Measurements from ENCODE around the gene DFFB. TPM values are rescaled to one million over a fixed set of nuclear protein-coding genes. Genes with fewer than 3 reads are reported as not detected.

DFFB gene
- total and polyA plus RNA-seq, 9 donors: 6.8 to 12.8 (median 8.4) TPM

DNA sequence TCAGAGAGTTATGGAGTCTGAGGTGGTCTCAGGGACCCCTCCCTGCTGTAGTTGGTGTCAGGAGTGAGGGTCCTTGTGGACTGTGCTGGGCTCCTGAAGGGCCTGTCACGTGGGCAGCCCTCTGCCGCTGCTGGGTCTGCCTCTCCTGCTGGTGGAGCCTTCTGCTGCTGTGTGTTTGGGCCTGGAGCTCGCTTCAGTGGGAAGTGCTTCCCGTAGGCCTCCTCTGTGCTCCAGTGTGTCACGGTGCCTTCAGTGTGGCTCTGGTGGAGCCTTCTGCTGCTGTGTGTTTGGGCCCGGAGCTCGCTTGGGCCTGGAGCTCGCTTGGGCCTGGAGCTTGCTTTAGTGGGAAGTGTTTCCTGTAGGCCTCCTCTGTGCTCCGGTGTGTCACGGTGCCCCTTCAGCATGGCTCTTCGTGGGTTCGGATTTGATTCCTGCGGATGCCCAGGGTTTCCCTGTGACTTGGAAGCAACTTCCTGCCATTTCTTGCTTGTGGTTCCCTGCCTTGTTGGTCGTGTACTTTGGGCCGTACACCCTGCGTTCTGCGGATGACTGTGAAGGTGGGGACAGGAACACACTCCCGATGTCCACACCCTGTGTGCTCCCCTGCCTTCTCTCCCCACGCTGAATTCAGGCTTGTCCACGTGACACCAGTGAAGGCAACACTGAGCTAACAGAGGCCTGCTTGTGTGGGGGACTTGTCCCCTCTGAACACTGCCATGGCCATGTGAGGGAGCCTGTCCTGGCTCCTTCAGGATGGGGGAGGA is 23.3 kb downstream of the DFFB start:
- TF ChIP-seq POLR2A (IDR thresholded peaks at IDR 0.05): no peak
- TF ChIP-seq EP300 (IDR thresholded peaks at IDR 0.05): no peak
- TF ChIP-seq, protein P1, sequence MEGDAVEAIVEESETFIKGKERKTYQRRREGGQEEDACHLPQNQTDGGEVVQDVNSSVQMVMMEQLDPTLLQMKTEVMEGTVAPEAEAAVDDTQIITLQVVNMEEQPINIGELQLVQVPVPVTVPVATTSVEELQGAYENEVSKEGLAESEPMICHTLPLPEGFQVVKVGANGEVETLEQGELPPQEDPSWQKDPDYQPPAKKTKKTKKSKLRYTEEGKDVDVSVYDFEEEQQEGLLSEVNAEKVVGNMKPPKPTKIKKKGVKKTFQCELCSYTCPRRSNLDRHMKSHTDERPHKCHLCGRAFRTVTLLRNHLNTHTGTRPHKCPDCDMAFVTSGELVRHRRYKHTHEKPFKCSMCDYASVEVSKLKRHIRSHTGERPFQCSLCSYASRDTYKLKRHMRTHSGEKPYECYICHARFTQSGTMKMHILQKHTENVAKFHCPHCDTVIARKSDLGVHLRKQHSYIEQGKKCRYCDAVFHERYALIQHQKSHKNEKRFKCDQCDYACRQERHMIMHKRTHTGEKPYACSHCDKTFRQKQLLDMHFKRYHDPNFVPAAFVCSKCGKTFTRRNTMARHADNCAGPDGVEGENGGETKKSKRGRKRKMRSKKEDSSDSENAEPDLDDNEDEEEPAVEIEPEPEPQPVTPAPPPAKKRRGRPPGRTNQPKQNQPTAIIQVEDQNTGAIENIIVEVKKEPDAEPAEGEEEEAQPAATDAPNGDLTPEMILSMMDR (IDR thresholded peaks at IDR 0.05): no peak
- 91 to 94% (median 94%) methylated on average over 20 of the region's 20 CpGs for WGBS, 3 donors
- H3K27me3 ChIP-seq: no peaks in the 10 kb centered on the region
- DNase-seq: no peak
- intact Hi-C loops (cut with DNase I): no loop called here
- no peak overlapping the region for H3K4me3 ChIP-seq
- no peaks in the 10 kb centered on the region for H3K36me3 ChIP-seq
- no peaks in the 10 kb centered on the region for H3K4me1 ChIP-seq (ENCODE audit: insufficient read depth)
- H3K9me3 ChIP-seq: no peaks in the 10 kb centered on the region
- no peak overlapping the region for H3K27ac ChIP-seq

DNA sequence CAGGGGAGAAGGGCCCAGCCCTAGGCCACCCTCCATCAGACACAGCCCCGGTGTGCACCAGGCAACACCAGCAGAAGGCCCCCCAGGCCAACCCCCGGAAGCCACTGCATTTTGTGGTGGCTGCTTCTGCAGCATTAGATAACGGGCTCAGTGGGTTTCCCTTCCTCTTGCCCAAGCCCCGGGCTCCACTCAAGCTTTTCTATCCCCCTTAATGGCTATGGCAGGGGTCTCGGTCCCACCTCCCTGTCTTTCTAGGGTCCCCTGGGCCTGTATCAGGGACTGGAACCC is 23.9 kb downstream of the DFFB start:
- whole genome bisulfite sequencing, 3 donors: 93 to 96% (median 95%) methylated on average over 5 of the region's 5 CpGs
- intact Hi-C loops (cut with DNase I): no loop called here
- Histone ChIP-seq H3K4me3 (no peak overlapping the region), H3K27me3 (no peaks in the 10 kb centered on the region), H3K4me1 (ENCODE audit: insufficient read depth) (no peaks in the 10 kb centered on the region), H3K36me3 (no peaks in the 10 kb centered on the region), H3K9me3 (no peaks in the 10 kb centered on the region), H3K27ac (no peak overlapping the region)
- TF ChIP-seq, protein P1 (IDR thresholded peaks at IDR 0.05): no peak
- no peak for TF ChIP-seq POLR2A (IDR thresholded peaks at IDR 0.05)
- no peak for TF ChIP-seq EP300 (IDR thresholded peaks at IDR 0.05)
- DNase-seq: no peak

DNA sequence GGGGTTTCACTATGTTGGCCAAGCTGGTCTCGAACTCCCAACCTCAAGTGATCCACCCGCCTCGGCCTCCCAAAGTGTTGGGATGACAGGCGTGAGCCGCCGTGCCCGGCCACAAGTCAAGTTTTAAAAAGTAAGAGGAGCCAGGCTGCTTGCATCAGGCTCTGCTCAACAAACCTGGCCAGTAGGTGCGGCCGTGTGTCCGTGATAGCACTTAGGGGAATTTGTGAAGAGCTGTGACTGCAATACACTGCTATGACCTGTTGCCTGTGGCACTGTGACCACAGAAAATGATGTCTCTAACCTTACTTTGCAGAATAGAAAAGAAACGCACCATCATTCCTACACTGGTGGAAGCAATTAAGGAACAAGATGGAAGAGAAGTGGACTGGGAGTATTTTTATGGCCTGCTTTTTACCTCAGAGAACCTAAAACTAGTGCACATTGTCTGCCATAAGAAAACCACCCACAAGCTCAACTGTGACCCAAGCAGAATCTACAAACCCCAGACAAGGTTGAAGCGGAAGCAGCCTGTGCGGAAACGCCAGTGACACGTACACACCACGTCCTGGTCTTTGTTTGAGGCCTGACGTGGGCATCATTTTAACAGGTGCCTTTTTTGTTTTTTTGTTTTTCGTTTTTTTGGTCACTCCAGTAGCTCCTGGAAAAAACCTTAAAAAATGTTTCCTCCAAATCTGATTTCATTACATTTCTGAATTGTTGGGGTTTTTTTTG is 26.1 kb downstream of the DFFB start:
- Histone ChIP-seq H3K4me3 (no peak overlapping the region), H3K27ac (no peak overlapping the region), H3K27me3 (no peaks in the 10 kb centered on the region), H3K4me1 (ENCODE audit: insufficient read depth) (no peaks in the 10 kb centered on the region), H3K36me3 (no peaks in the 10 kb centered on the region), H3K9me3 (no peaks in the 10 kb centered on the region)
- DNase-seq: no peak
- TF ChIP-seq POLR2A (IDR thresholded peaks at IDR 0.05) (no peak), EP300 (IDR thresholded peaks at IDR 0.05) (no peak)
- TF ChIP-seq, protein P1 (IDR thresholded peaks at IDR 0.05): no peak
- 94 to 97% (median 95%) methylated on average over 18 of the region's 18 CpGs for WGBS, 3 donors
- intact Hi-C loops (cut with DNase I): no loop called here

DNA sequence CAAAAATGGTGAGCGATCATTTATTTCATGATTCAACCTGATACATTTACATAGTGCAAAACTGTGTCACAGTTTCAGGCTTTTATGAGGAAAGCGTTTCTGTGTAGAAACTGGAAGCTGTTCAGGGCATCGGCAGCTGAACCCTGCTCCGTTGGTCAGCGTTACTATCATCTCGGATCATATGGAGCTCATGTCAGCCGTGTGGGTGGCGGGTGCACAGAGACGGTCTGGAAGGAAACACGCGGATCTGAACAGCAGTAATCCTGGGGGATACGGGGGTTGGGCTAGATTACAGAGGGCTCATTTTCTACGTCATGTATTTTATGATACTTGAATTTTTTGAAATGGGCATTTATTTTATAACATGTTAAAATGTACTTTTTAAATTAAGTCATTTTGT is 27.7 kb downstream of the DFFB start:
- H3K27me3 ChIP-seq: no peaks in the 10 kb centered on the region
- no peak for DNase-seq
- H3K36me3 ChIP-seq: no peaks in the 10 kb centered on the region
- intact Hi-C loops (cut with DNase I): no loop called here
- WGBS, 3 donors: 84 to 91% (median 88%) methylated on average over 13 of the region's 13 CpGs
- H3K27ac ChIP-seq: no peak overlapping the region
- TF ChIP-seq, protein P1 (IDR thresholded peaks at IDR 0.05): no peak
- TF ChIP-seq EP300 (IDR thresholded peaks at IDR 0.05) (no peak), POLR2A (IDR thresholded peaks at IDR 0.05) (no peak)
- H3K4me1 ChIP-seq (ENCODE audit: insufficient read depth): no peaks in the 10 kb centered on the region
- H3K9me3 ChIP-seq: no peaks in the 10 kb centered on the region
- no peak overlapping the region for H3K4me3 ChIP-seq
